Loucy (cell line): Measurements from ENCODE around the gene SPDEF.

ENCODE experiments used
- EZH2phosphoT487 ChIP-seq: fragments of 200-600 bp; IDR thresholded peaks from 2 replicates; pipeline ENCODE4 v1.6.1; 2018; ENCODE audit warnings: antibody characterized with exemption, mild to moderate bottlenecking, moderate library complexity, borderline replicate concordance
- TF ChIP-seq, protein P1 (sequence below): fragments of 200-600 bp; sonication (generic); conservative IDR thresholded peaks from 2 replicates; pipeline ENCODE4 v1.5.1; 2014; ENCODE audit warnings: mild to moderate bottlenecking, antibody characterized with exemption, low read length

DNA sequence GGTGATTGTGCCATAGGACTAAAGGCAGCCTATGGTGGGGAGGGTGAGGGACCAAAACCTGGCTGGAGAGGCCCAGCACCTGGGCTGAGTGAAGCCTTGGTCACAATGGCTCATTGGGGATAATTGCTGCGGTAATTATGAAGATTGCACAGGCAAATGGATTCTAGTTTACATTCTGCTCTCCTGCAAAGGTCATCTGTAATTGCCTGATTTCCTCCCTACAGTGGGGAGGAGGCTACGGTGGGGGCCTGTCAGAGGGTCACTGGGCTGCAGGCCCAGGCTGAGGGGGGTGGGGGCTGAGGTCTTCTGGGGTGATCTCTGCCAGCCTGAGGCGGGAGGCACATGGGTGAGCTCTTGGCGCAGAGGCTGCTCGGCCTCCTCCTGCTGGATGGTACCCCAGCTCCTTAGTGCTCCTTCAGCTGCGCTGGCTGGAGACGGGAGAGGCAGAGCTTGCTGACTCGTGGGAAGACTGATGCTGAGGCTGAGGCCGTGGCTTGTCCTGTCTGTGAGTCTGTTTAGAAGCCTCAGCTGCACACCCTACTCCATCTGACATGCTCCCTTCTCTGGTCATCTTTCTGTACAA lies 59.9 kb downstream of the SPDEF start:
- TF ChIP-seq, protein P1, sequence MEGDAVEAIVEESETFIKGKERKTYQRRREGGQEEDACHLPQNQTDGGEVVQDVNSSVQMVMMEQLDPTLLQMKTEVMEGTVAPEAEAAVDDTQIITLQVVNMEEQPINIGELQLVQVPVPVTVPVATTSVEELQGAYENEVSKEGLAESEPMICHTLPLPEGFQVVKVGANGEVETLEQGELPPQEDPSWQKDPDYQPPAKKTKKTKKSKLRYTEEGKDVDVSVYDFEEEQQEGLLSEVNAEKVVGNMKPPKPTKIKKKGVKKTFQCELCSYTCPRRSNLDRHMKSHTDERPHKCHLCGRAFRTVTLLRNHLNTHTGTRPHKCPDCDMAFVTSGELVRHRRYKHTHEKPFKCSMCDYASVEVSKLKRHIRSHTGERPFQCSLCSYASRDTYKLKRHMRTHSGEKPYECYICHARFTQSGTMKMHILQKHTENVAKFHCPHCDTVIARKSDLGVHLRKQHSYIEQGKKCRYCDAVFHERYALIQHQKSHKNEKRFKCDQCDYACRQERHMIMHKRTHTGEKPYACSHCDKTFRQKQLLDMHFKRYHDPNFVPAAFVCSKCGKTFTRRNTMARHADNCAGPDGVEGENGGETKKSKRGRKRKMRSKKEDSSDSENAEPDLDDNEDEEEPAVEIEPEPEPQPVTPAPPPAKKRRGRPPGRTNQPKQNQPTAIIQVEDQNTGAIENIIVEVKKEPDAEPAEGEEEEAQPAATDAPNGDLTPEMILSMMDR = no peak
- TF ChIP-seq EZH2phosphoT487 = no peak
